HG03521 (cell line): ENCODE results near the gene SPATA17.

Experiments
- ATAC-seq: cut with Tn5 transposase; IDR thresholded peaks from one replicate; pipeline ENCODE4 v1.9.1; 2021; ENCODE audit warnings: mild to moderate bottlenecking, moderate library complexity; ENCODE audit not compliant: unreplicated experiment

Gene SPATA17

GRCh38 chr1:217910203-217910602 is 279.1 kb downstream of the SPATA17 start:
- ATAC-seq: no peak

- ATAC-seq: no peak
Observed at GRCh38 chr1:217910791-217911320, 279.7 kb downstream of the SPATA17 start.

GRCh38 chr1:217911908-217912307 is 280.8 kb downstream of the SPATA17 start:
- no peak for ATAC-seq

GRCh38 chr1:217917281-217917887 is 286.2 kb downstream of the SPATA17 start:
- no peak for ATAC-seq

GRCh38 chr1:217919683-217920388 is 288.7 kb downstream of the SPATA17 start:
- no peak for ATAC-seq
